ENCODE measurements around the gene NMT1. TPM values are rescaled to one million over a fixed set of nuclear protein-coding genes. Genes with fewer than 3 reads are reported as not detected.

The NMT1 gene
- total RNA-seq, 1 experiment from 2014 or later: 173 TPM

- no peaks in the 10 kb centered on the region for H3K9me3 ChIP-seq (ENCODE audit: control insufficient read depth in 1 of 2, insufficient read depth in 1 of 2, low read depth in 1 of 2, low read length in 2 of 2)
- no peak overlapping the region for H3K27ac ChIP-seq (ENCODE audit: low read depth, low read length)
- no peak for TF ChIP-seq EZH2phosphoT487 (IDR thresholded peaks at IDR 0.05; ENCODE audit: borderline replicate concordance)
- no peak for TF ChIP-seq RAD21 (IDR thresholded peaks at IDR 0.05; ENCODE audit: low read depth)
- no peak for TF ChIP-seq TCF7L2 (IDR thresholded peaks at IDR 0.05; ENCODE audit: borderline replicate concordance, extremely low read depth, insufficient read depth, insufficient read length)
- no peak for TF ChIP-seq CEBPB (IDR thresholded peaks at IDR 0.05; ENCODE audit: low read depth)
- no peak for TF ChIP-seq ZFX (IDR thresholded peaks at IDR 0.05)
- no peak for TF ChIP-seq POLR2AphosphoS5 (IDR thresholded peaks at IDR 0.05; ENCODE audit: low read depth, low read length)
- no peak for TF ChIP-seq JUND (IDR thresholded peaks at IDR 0.05)
- no peak for TF ChIP-seq EGR1 (IDR thresholded peaks at IDR 0.05; ENCODE audit: low read depth)
- no peak for TF ChIP-seq ZNF274 (IDR thresholded peaks at IDR 0.05; ENCODE audit: low read depth, low read length)
- TF ChIP-seq SRF (IDR thresholded peaks at IDR 0.05; ENCODE audit: low read depth): no peak
- no peak for TF ChIP-seq POLR2A (IDR thresholded peaks at IDR 0.05; ENCODE audit: borderline replicate concordance, extremely low read depth, insufficient read depth, insufficient read length)
- TF ChIP-seq ZBTB33 (IDR thresholded peaks at IDR 0.05; ENCODE audit: extremely low read depth, insufficient replicate concordance, low read length): no peak
- TF ChIP-seq, protein P1, sequence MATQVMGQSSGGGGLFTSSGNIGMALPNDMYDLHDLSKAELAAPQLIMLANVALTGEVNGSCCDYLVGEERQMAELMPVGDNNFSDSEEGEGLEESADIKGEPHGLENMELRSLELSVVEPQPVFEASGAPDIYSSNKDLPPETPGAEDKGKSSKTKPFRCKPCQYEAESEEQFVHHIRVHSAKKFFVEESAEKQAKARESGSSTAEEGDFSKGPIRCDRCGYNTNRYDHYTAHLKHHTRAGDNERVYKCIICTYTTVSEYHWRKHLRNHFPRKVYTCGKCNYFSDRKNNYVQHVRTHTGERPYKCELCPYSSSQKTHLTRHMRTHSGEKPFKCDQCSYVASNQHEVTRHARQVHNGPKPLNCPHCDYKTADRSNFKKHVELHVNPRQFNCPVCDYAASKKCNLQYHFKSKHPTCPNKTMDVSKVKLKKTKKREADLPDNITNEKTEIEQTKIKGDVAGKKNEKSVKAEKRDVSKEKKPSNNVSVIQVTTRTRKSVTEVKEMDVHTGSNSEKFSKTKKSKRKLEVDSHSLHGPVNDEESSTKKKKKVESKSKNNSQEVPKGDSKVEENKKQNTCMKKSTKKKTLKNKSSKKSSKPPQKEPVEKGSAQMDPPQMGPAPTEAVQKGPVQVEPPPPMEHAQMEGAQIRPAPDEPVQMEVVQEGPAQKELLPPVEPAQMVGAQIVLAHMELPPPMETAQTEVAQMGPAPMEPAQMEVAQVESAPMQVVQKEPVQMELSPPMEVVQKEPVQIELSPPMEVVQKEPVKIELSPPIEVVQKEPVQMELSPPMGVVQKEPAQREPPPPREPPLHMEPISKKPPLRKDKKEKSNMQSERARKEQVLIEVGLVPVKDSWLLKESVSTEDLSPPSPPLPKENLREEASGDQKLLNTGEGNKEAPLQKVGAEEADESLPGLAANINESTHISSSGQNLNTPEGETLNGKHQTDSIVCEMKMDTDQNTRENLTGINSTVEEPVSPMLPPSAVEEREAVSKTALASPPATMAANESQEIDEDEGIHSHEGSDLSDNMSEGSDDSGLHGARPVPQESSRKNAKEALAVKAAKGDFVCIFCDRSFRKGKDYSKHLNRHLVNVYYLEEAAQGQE (IDR thresholded peaks at IDR 0.05; ENCODE audit: low read depth): no peak
- TF ChIP-seq ELF1 (IDR thresholded peaks at IDR 0.05; ENCODE audit: borderline replicate concordance, low read depth): no peak
- no peak for TF ChIP-seq YY1 (IDR thresholded peaks at IDR 0.05; ENCODE audit: extremely low read depth, insufficient replicate concordance, low read depth, low read length)
- DNase-seq (ENCODE audit: low read depth, low spot score): no peak
- intact Hi-C loops (cut with micrococcal nuclease): no loop called here
- ChIA-PET POLR2A (no interaction called here), CTCF (interaction anchor here (1.9 kb wide), 1 partner anchor 241 kb away, joined by 5 read pairs; no protein-coding TSS in a partner anchor), RAD21 (ENCODE audit: low non-redundant PET in 1 of 2, low total read pairs in 2 of 2, uncharacterized antibody in 2 of 2, unreplicated experiment in 2 of 2) (no interaction called here)
- no peaks in the 10 kb centered on the region for H3K36me3 ChIP-seq (ENCODE audit: control insufficient read depth in 1 of 2, insufficient read depth in 2 of 2, low read length in 2 of 2)
- H3K4me2 ChIP-seq (ENCODE audit: low read length): no peak overlapping the region
- H3K4me1 ChIP-seq (ENCODE audit: control insufficient read depth in 1 of 2, insufficient read depth in 2 of 2, low read length in 2 of 2): peaks cover 8 to 24% of the 10 kb centered on the region in 2 experiments; a peak in 3 of 4 replicates
- no peaks in the 10 kb centered on the region for H3K9me2 ChIP-seq (ENCODE audit: insufficient read depth)
- BruUV-seq (replicated peaks): no TSS peak
- H3K9ac ChIP-seq (ENCODE audit: low read length): no peak overlapping the region
- H3K27me3 ChIP-seq (ENCODE audit: insufficient read depth, low read length): no peaks in the 10 kb centered on the region
- no peak overlapping the region for H3K4me3 ChIP-seq (replicated peaks in 1 of 2; ENCODE audit: low read depth in 1 of 2, low read length in 2 of 2)
- no peaks in the 10 kb centered on the region for H3K79me2 ChIP-seq (ENCODE audit: insufficient read depth, low read length)
- H4K20me1 ChIP-seq (ENCODE audit: insufficient read depth): no peaks in the 10 kb centered on the region
- ATAC-seq: no peak
- H2AFZ ChIP-seq (ENCODE audit: low read depth, low read length, poor library complexity, severe bottlenecking): no peak overlapping the region
These were observed 44.9 kb upstream of the NMT1 start for GRCh38 chr17:45016237-45016636.

Data from HCT116 (cell line).